BE2C (cell line): Measurements from ENCODE around the gene DIS3L2.

Experiments used
- DNase-seq: peaks from one replicate; pipeline ENCODE4 v3.0.0-alpha.2; 2020
- H3K27me3 ChIP-seq: fragments of 250-450 bp; sonication (Bioruptor Pico); 2 replicates; pipeline ENCODE4 v1.5.1; 2020; ENCODE audit warnings: mild to moderate bottlenecking
- H3K36me3 ChIP-seq: fragments of 250-450 bp; sonication (Bioruptor Pico); 2 replicates; pipeline ENCODE4 v1.5.1; 2020; ENCODE audit warnings: mild to moderate bottlenecking
- H3K4me1 ChIP-seq: fragments of 250-450 bp; sonication (Bioruptor Pico); 2 replicates; pipeline ENCODE4 v1.5.1; 2020
- H3K4me3 ChIP-seq: 2 replicates; pipeline ENCODE4 v1.5.1; 2011; ENCODE audit warnings: low read depth, low read length
- H3K9me3 ChIP-seq: fragments of 250-450 bp; sonication (Bioruptor Pico); 2 replicates; pipeline ENCODE4 v1.5.1; 2020
- CTCF ChIP-seq: IDR thresholded peaks from 2 replicates; pipeline ENCODE4 v1.5.1; 2012; ENCODE audit warnings: mild to moderate bottlenecking, low read depth, low read length

DIS3L2 gene

GRCh38 chr2:232265329-232265728 lies 303.8 kb downstream of the DIS3L2 start:
- DNase-seq: no peak
- no peak for TF ChIP-seq CTCF
- Histone ChIP-seq H3K4me3 (no peak overlapping the region), H3K36me3 (peaks cover 9% of the 10 kb centered on the region), H3K4me1 (no peaks in the 10 kb centered on the region), H3K9me3 (no peaks in the 10 kb centered on the region), H3K27me3 (no peaks in the 10 kb centered on the region)

GRCh38 chr2:232268636-232269165 lies 307.2 kb downstream of the DIS3L2 start:
- no peak for DNase-seq
- H3K4me3 ChIP-seq: no peak overlapping the region
- no peaks in the 10 kb centered on the region for H3K9me3 ChIP-seq
- no peaks in the 10 kb centered on the region for H3K27me3 ChIP-seq
- no peaks in the 10 kb centered on the region for H3K4me1 ChIP-seq
- H3K36me3 ChIP-seq: peaks cover 9% of the 10 kb centered on the region
- no peak for TF ChIP-seq CTCF

- no peak overlapping the region for H3K4me3 ChIP-seq
- DNase-seq: no peak
- H3K4me1 ChIP-seq: no peaks in the 10 kb centered on the region
- no peak for TF ChIP-seq CTCF
- H3K36me3 ChIP-seq: no peaks in the 10 kb centered on the region
- no peaks in the 10 kb centered on the region for H3K27me3 ChIP-seq
- H3K9me3 ChIP-seq: no peaks in the 10 kb centered on the region
These were observed 308.4 kb downstream of the DIS3L2 start for GRCh38 chr2:232269867-232270266.

- H3K4me1 ChIP-seq: no peaks in the 10 kb centered on the region
- TF ChIP-seq CTCF: no peak
- no peak overlapping the region for H3K4me3 ChIP-seq
- H3K9me3 ChIP-seq: peaks cover 2% of the 10 kb centered on the region; the same call in 1 of the 2 replicates
- DNase-seq: no peak
- no peaks in the 10 kb centered on the region for H3K27me3 ChIP-seq
- H3K36me3 ChIP-seq: no peaks in the 10 kb centered on the region
These were observed 312.6 kb downstream of the DIS3L2 start for GRCh38 chr2:232273903-232274643.

GRCh38 chr2:232275670-232276069 lies 314.2 kb downstream of the DIS3L2 start:
- no peak for DNase-seq
- peaks cover 5% of the 10 kb centered on the region; the same call in 1 of the 2 replicates for H3K9me3 ChIP-seq
- no peaks in the 10 kb centered on the region for H3K4me1 ChIP-seq
- no peak for TF ChIP-seq CTCF
- H3K27me3 ChIP-seq: no peaks in the 10 kb centered on the region
- H3K4me3 ChIP-seq: no peak overlapping the region
- H3K36me3 ChIP-seq: no peaks in the 10 kb centered on the region

GRCh38 chr2:232276084-232276732 lies 314.7 kb downstream of the DIS3L2 start:
- no peak for TF ChIP-seq CTCF
- no peak overlapping the region for H3K4me3 ChIP-seq
- no peak for DNase-seq
- no peaks in the 10 kb centered on the region for H3K27me3 ChIP-seq
- H3K9me3 ChIP-seq: peaks cover 5% of the 10 kb centered on the region; the same call in 1 of the 2 replicates
- no peaks in the 10 kb centered on the region for H3K4me1 ChIP-seq
- H3K36me3 ChIP-seq: no peaks in the 10 kb centered on the region
